OCI-LY1 (cell line): ENCODE results near the gene ZNF263.

ENCODE experiments used
- H2AFZ ChIP-seq: fragments of 200-600 bp; sonication (generic), shearing (Covaris generic); 2 replicates; pipeline ENCODE4 v1.6.0; 2014; ENCODE audit warnings: antibody characterized with exemption, mild to moderate bottlenecking, low read length
- H3F3A ChIP-seq: fragments of 200-600 bp; sonication (generic), shearing (Covaris generic); 2 replicates; pipeline ENCODE4 v1.6.0; 2014; ENCODE audit warnings: mild to moderate bottlenecking, antibody characterized with exemption, low read length, moderate library complexity; ENCODE audit not compliant: insufficient read depth
- H3K27ac ChIP-seq: fragments of 200-600 bp; sonication (generic); 2 replicates; pipeline ENCODE4 v1.5.1; 2014; ENCODE audit warnings: low read length, mixed run types, mild to moderate bottlenecking, low read depth; ENCODE audit not compliant: poor library complexity, severe bottlenecking
- H3K27me3 ChIP-seq: fragments of 200-600 bp; sonication (generic); 2 replicates; pipeline ENCODE4 v1.6.0; 2014; ENCODE audit warnings: antibody characterized with exemption, mild to moderate bottlenecking, low read length, moderate library complexity; ENCODE audit not compliant: insufficient read depth
- H3K36me3 ChIP-seq: fragments of 200-600 bp; sonication (generic); 2 replicates; pipeline ENCODE4 v1.6.1; 2014; ENCODE audit warnings: mild to moderate bottlenecking, antibody characterized with exemption, low read length, moderate library complexity, mixed read lengths; ENCODE audit not compliant: insufficient read depth
- H3K4me1 ChIP-seq: fragments of 200-600 bp; sonication (generic); 2 replicates; pipeline ENCODE4 v1.5.1; 2014; ENCODE audit warnings: mild to moderate bottlenecking, low read length, moderate library complexity; ENCODE audit not compliant: insufficient read depth, severe bottlenecking
- H3K4me2 ChIP-seq: fragments of 200-600 bp; sonication (generic), shearing (Covaris generic); 2 replicates; pipeline ENCODE4 v1.6.1; 2014; ENCODE audit warnings: low read length
- H3K4me3 ChIP-seq: fragments of 200-600 bp; sonication (generic); 2 replicates; pipeline ENCODE4 v1.5.1; 2014; ENCODE audit warnings: low read length, low read depth, mild to moderate bottlenecking, mixed read lengths; ENCODE audit not compliant: poor library complexity, severe bottlenecking
- H3K79me2 ChIP-seq: fragments of 200-600 bp; shearing (Covaris generic); 2 replicates; pipeline ENCODE4 v1.6.1; 2016; ENCODE audit warnings: mixed run types, low read length, mixed read lengths; ENCODE audit not compliant: insufficient read depth
- H3K9ac ChIP-seq: fragments of 200-600 bp; sonication (generic), shearing (Covaris generic); 2 replicates; pipeline ENCODE4 v1.6.1; 2014; ENCODE audit warnings: mild to moderate bottlenecking, low read length, mixed read lengths
- H3K9me2 ChIP-seq: fragments of 200-600 bp; sonication (generic), shearing (Covaris generic); 2 replicates; pipeline ENCODE4 v1.6.1; 2014; ENCODE audit warnings: low read depth, mild to moderate bottlenecking, low read length, mixed read lengths
- H3K9me3 ChIP-seq: fragments of 200-600 bp; shearing (Covaris generic); 2 replicates; pipeline ENCODE4 v1.6.1; 2014; ENCODE audit warnings: low read length, mixed read lengths
- H4K20me1 ChIP-seq: fragments of 200-600 bp; sonication (generic), shearing (Covaris generic); 2 replicates; pipeline ENCODE4 v1.6.0; 2016; ENCODE audit warnings: mild to moderate bottlenecking, low read length; ENCODE audit not compliant: insufficient read depth
- EZH2 ChIP-seq: fragments of 200-600 bp; sonication (generic), shearing (Covaris generic); IDR thresholded peaks from 2 replicates; pipeline ENCODE4 v1.8.0; 2017; ENCODE audit warnings: borderline replicate concordance, mixed run types, mild to moderate bottlenecking, antibody characterized with exemption, low read length, moderate library complexity, mixed read lengths
- TF ChIP-seq, protein P1 (sequence below): fragments of 200-600 bp; sonication (generic), shearing (Covaris generic); IDR thresholded peaks from 2 replicates; pipeline ENCODE4 v1.5.1; 2017; ENCODE audit warnings: mild to moderate bottlenecking, antibody characterized with exemption, low read length, moderate library complexity, mixed read lengths

Gene ZNF263

DNA sequence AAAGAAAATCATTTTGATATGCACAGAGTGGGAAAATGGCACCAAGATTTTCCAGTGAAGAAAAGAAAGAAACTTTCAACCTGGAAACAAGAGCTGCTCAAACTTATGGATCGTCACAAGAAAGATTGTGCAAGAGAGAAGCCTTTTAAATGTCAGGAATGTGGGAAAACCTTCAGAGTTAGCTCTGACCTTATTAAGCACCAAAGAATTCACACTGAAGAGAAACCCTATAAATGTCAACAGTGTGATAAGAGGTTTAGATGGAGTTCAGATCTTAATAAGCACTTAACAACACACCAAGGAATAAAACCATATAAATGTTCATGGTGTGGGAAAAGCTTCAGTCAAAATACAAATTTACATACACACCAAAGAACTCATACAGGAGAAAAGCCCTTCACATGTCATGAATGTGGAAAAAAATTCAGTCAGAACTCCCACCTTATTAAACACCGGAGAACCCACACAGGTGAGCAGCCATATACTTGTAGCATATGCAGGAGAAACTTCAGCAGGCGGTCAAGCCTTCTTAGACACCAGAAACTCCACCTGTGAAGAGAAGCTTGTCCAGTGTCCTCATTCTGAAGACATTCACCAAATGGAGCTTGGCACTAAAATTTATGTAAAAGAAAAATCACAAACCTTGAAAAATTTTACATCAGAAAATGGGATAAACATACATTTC, 34.2 kb downstream of the ZNF263 start:
- no peak for TF ChIP-seq EZH2
- TF ChIP-seq, protein P1, sequence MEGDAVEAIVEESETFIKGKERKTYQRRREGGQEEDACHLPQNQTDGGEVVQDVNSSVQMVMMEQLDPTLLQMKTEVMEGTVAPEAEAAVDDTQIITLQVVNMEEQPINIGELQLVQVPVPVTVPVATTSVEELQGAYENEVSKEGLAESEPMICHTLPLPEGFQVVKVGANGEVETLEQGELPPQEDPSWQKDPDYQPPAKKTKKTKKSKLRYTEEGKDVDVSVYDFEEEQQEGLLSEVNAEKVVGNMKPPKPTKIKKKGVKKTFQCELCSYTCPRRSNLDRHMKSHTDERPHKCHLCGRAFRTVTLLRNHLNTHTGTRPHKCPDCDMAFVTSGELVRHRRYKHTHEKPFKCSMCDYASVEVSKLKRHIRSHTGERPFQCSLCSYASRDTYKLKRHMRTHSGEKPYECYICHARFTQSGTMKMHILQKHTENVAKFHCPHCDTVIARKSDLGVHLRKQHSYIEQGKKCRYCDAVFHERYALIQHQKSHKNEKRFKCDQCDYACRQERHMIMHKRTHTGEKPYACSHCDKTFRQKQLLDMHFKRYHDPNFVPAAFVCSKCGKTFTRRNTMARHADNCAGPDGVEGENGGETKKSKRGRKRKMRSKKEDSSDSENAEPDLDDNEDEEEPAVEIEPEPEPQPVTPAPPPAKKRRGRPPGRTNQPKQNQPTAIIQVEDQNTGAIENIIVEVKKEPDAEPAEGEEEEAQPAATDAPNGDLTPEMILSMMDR: no peak
- Histone ChIP-seq H3K27ac (no peak overlapping the region), H3K9ac (no peak overlapping the region), H3K9me2 (no peaks in the 10 kb centered on the region), H3K9me3 (peaks cover 35% of the 10 kb centered on the region), H3F3A (no peaks in the 10 kb centered on the region), H3K4me1 (no peaks in the 10 kb centered on the region), H4K20me1 (no peaks in the 10 kb centered on the region), H3K79me2 (no peaks in the 10 kb centered on the region), H3K27me3 (no peaks in the 10 kb centered on the region), H3K4me2 (no peak overlapping the region), H2AFZ (no peak overlapping the region), H3K36me3 (peaks cover 50% of the 10 kb centered on the region), H3K4me3 (no peak overlapping the region)

- peaks cover 15% of the 10 kb centered on the region for H3K36me3 ChIP-seq
- H3K27me3 ChIP-seq: no peaks in the 10 kb centered on the region
- no peak overlapping the region for H3K27ac ChIP-seq
- H3K4me1 ChIP-seq: no peaks in the 10 kb centered on the region
- H3K9me3 ChIP-seq: peaks cover 21% of the 10 kb centered on the region
- H3K9me2 ChIP-seq: no peaks in the 10 kb centered on the region
- no peaks in the 10 kb centered on the region for H4K20me1 ChIP-seq
- H3K4me2 ChIP-seq: no peak overlapping the region
- H2AFZ ChIP-seq: no peak overlapping the region
- no peaks in the 10 kb centered on the region for H3F3A ChIP-seq
- no peak overlapping the region for H3K4me3 ChIP-seq
- no peak overlapping the region for H3K9ac ChIP-seq
- H3K79me2 ChIP-seq: no peaks in the 10 kb centered on the region
- TF ChIP-seq EZH2: no peak
- TF ChIP-seq, protein P1: no peak
Observed at GRCh38 chr16:3321816-3322215, 38.5 kb downstream of the ZNF263 start.

DNA sequence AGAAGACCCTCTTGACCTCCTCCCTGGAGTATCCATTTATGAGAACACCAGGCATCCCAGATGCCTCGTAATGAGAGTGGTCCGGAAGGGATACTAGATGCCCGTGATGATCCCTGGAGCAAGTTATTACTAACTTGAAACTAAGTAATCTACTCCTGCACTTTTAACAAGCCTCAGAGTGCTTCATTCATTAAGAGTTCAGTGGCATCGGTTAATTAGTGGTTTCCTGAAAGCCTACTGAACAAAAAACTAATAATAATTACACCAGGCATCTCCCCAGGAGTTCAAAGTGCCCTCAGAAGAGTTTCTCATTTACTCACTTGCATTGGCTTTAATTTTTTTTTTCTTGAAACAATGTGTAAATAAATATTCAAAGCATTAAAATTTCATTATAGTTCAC, 44.2 kb downstream of the ZNF263 start:
- H3K9ac ChIP-seq: no peak overlapping the region

More for the DNA sequence above, 44.2 kb downstream of the ZNF263 start:
- Histone ChIP-seq H3K36me3 (no peaks in the 10 kb centered on the region), H3K9me2 (no peaks in the 10 kb centered on the region), H3F3A (no peaks in the 10 kb centered on the region), H2AFZ (no peak overlapping the region), H3K27me3 (no peaks in the 10 kb centered on the region), H3K4me1 (no peaks in the 10 kb centered on the region), H3K79me2 (no peaks in the 10 kb centered on the region), H3K27ac (no peak overlapping the region), H3K4me2 (no peak overlapping the region), H4K20me1 (no peaks in the 10 kb centered on the region), H3K9me3 (no peaks in the 10 kb centered on the region), H3K4me3 (no peak overlapping the region)
- TF ChIP-seq EZH2: no peak
- TF ChIP-seq, protein P1: no peak
